Measurements from ENCODE around the gene CNTROB.

CNTROB gene

DNA sequence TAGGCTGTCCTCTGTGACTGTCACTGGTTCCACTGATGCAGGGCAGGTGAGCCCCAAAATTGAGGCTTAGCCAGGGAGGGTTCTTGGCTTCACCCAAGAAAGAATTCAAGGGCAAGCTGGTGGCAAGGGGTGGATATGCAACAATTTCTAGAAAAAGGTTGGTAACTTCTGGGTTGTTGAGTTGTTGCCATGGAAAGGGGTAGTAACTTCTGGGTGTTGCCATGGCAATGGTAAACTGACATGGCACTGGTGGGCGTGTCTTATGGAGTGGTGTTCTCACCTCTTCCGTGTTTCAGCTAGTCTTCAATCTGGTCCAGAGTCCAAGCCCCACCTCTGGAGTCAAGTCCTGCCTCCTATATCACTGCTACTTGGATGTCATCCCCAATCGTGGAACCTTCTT lies 60.9 kb downstream of the CNTROB start:
- Histone ChIP-seq H3K27me3 (ENCODE audit: control insufficient read depth in 1 of 2, insufficient read depth in 2 of 2, low read length in 2 of 2) (no peaks in the 10 kb centered on the region), H3K4me1 (ENCODE audit: insufficient read depth, low read length) (peaks cover 3% of the 10 kb centered on the region), H3K36me3 (ENCODE audit: insufficient read depth, low read length) (no peaks in the 10 kb centered on the region), H3K9ac (ENCODE audit: low read length) (no peak overlapping the region), H3K27ac (ENCODE audit: low read depth, low read length) (no peak overlapping the region), H3K4me3 (ENCODE audit: low read depth in 1 of 2, low read length in 2 of 2) (no peak overlapping the region), H3K9me3 (ENCODE audit: low read length) (no peaks in the 10 kb centered on the region)

DNA sequence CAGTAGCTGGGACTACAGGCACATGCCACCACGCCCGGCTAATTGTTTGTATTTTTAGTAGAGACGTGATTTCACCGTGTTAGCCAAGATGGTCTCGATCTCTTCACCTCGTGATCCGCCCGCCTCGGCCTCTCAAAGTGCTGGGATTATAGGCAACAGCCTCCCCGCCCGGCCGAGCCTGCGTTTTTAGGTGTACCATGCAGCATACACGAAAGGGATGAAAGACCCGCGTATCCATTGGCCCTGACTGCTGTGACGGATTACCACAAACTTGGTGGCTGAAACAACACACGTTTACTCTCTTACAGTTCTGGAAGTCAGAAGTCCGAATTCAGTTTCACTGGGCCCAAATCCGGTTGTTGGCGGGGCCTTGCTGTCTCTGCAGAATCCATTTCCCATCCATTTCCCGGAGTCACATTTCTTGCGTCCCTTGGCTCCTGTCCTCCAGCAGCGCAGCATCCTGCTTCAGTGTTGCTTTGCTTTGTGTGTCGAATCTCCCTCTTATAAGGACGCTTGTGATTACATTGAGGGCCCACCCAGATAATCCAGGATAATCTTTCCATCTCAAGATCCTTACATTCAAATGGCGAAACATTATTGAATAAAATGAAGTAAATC lies 62.1 kb downstream of the CNTROB start:
- Histone ChIP-seq H3K9me3 (ENCODE audit: low read length) (no peaks in the 10 kb centered on the region), H3K36me3 (ENCODE audit: insufficient read depth, low read length) (no peaks in the 10 kb centered on the region), H3K9ac (ENCODE audit: low read length) (no peak overlapping the region), H3K4me1 (ENCODE audit: insufficient read depth, low read length) (peaks cover 3% of the 10 kb centered on the region), H3K4me3 (ENCODE audit: low read depth in 1 of 2, low read length in 2 of 2) (no peak overlapping the region), H3K27me3 (ENCODE audit: control insufficient read depth in 1 of 2, insufficient read depth in 2 of 2, low read length in 2 of 2) (no peaks in the 10 kb centered on the region), H3K27ac (ENCODE audit: low read depth, low read length) (no peak overlapping the region)

DNA sequence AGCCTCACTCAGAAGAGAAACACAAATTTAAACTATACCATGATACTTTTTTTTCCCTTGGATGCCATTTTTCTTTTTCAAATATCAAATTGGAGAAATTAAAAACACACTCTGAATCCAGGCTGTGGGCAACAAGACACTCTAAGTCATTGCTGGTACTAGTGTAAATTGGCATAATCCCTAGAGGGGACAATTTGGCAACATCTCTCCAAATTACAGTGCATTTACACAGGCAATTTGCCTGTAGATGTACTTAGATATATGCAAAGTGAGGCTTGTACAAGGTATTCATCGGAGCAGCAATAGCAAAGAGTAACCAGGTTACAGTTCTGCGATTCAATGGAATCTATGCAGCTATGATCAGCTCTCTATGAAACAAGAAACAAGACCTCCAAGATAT lies 63.7 kb downstream of the CNTROB start:
- H3K27ac ChIP-seq (ENCODE audit: low read depth, low read length), result no peak overlapping the region
- H3K4me3 ChIP-seq (ENCODE audit: low read depth in 1 of 2, low read length in 2 of 2), result no peak overlapping the region
- H3K36me3 ChIP-seq (ENCODE audit: insufficient read depth, low read length), result no peaks in the 10 kb centered on the region
- peaks cover 0 to 5% of the 10 kb centered on the region in 2 donors for H3K27me3 ChIP-seq (ENCODE audit: control insufficient read depth in 1 of 2, insufficient read depth in 2 of 2, low read length in 2 of 2)
- no peak overlapping the region for H3K9ac ChIP-seq (ENCODE audit: low read length)
- no peaks in the 10 kb centered on the region for H3K9me3 ChIP-seq (ENCODE audit: low read length)
- peaks cover 3% of the 10 kb centered on the region for H3K4me1 ChIP-seq (ENCODE audit: insufficient read depth, low read length)

DNA sequence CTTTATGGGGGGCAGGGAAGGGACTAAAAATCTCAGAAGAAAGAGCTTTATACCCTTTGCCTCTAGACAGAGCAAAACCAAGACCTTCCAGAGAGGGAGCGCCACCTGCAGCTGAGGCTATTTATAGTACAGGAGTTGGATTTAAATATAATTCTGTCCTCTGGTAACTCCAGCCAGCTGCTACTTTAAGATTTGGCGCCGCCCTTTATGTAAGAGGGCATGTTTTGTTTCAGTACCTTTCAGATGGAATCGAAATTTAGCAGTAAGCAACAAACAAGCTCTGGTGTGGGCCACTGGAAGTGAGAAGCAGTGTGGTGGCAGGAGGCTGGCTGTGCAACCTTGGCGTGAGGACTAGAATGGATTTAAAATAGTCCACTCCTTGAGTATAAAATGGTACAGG lies 65.2 kb downstream of the CNTROB start:
- peaks cover 4 to 15% of the 10 kb centered on the region in 2 donors for H3K27me3 ChIP-seq (ENCODE audit: control insufficient read depth in 1 of 2, insufficient read depth in 2 of 2, low read length in 2 of 2)

More for the DNA sequence above, 65.2 kb downstream of the CNTROB start:
- Histone ChIP-seq H3K9me3 (ENCODE audit: low read length) (no peaks in the 10 kb centered on the region), H3K4me1 (ENCODE audit: insufficient read depth, low read length) (peaks cover 3% of the 10 kb centered on the region), H3K36me3 (ENCODE audit: insufficient read depth, low read length) (no peaks in the 10 kb centered on the region), H3K4me3 (ENCODE audit: low read depth in 1 of 2, low read length in 2 of 2) (no peak overlapping the region), H3K9ac (ENCODE audit: low read length) (no peak overlapping the region), H3K27ac (ENCODE audit: low read depth, low read length) (no peak overlapping the region)

All from muscle layer of colon (tissue), 2 donors.